Erythroblast (primary cell): ENCODE results near the gene KSR1.

ENCODE experiments used
- GATA1 ChIP-seq: IDR thresholded peaks from 2 replicates; pipeline ENCODE4 v1.6.1; 2011; ENCODE audit warnings: low read depth, mild to moderate bottlenecking, control low read depth, low read length, moderate library complexity
- POLR2A ChIP-seq: IDR thresholded peaks from 2 replicates; pipeline ENCODE4 v1.6.1; 2011; ENCODE audit warnings: mild to moderate bottlenecking, low read length

DNA sequence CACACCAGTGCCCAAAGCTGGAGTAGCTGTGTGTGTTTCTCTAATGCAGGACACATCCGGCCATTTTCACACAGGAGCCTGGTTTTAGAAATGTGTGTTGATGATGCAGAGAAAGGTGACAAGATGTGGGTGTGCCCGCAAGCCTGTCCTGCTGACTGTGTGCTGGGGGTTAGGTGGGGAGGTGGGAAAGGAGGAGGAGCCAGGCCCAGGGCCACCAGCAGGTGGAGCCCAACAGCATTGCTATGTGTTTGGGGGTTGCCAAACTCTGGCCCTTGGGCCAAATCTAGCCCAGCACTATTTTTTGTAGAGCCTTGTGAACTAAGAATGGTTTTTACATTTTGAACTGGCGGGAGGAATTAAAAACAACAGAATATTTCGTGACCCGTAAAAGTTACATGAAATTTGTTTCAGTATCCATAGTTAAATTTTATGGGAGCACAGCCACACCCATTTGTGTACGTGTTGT is 113.0 kb downstream of the KSR1 start:
- TF ChIP-seq POLR2A = no peak
- no peak for TF ChIP-seq GATA1
